Ascending aorta (tissue), 2 donors: ENCODE data around the gene LILRB4. TPM values are rescaled to one million over a fixed set of nuclear protein-coding genes. Genes with fewer than 3 reads are reported as not detected.
"Not testable (repeated sequence)": the region's sequence is repeated elsewhere in the genome, so short reads cannot be mapped to it uniquely, and the experiment has no call there.

ENCODE experiments used
- DNase-seq, 2 donors: peaks; one replicate each; pipeline ENCODE4 v3.0.0-alpha.2; 2019; ENCODE audit warnings: low spot score in 2 of 2
- H3K27ac ChIP-seq, 2 donors: fragments of 200-600 bp; sonication (generic); one replicate each; pipeline ENCODE4 v1.5.1; 2016 to 2017; ENCODE audit warnings: mild to moderate bottlenecking in 1 of 2
- H3K27me3 ChIP-seq: fragments of 200-600 bp; sonication (generic); one replicate; pipeline ENCODE4 v1.5.1; 2017
- H3K36me3 ChIP-seq, 2 donors: fragments of 200-600 bp; sonication (generic); one replicate each; pipeline ENCODE4 v1.5.1; 2016
- H3K4me1 ChIP-seq, 2 donors: fragments of 200-600 bp; sonication (generic); one replicate each; pipeline ENCODE4 v1.5.1; 2016 to 2017; ENCODE audit warnings: mild to moderate bottlenecking in 1 of 2
- H3K4me3 ChIP-seq, 2 donors: fragments of 200-600 bp; sonication (generic); one replicate each; pipeline ENCODE4 v1.5.1; 2016 to 2017; ENCODE audit warnings: mild to moderate bottlenecking in 1 of 2
- H3K9me3 ChIP-seq, 2 donors: fragments of 200-600 bp; sonication (generic); one replicate each; pipeline ENCODE4 v1.5.1; 2016
- CTCF ChIP-seq, 3 experiments: fragments of 200-600 bp in 2 of 3; fragments of 450-650 bp in 1 of 3; sonication (generic) in 2 of 3; IDR thresholded peaks; one replicate each; pipeline ENCODE4 v1.5.1; 2016 to 2019; ENCODE audit warnings: antibody characterized with exemption in 3 of 3, mild to moderate bottlenecking in 1 of 3, moderate library complexity in 1 of 3
- intact Hi-C: fragments of 100-400 bp; cut with DNase I; formaldehyde crosslinking; loops from one replicate; pipeline ENCODE4 v1.15.1; 2023
- total RNA-seq: library from RNA; depleted of rRNA; stranded (reverse); fragments of >200 nt; gene quantifications from one replicate; pipeline ENCODE4 v1.1.0, GENCODE V29; 2016

Gene LILRB4
- total RNA-seq, 1 donor from 2014 or later, result 0.64 TPM

DNA sequence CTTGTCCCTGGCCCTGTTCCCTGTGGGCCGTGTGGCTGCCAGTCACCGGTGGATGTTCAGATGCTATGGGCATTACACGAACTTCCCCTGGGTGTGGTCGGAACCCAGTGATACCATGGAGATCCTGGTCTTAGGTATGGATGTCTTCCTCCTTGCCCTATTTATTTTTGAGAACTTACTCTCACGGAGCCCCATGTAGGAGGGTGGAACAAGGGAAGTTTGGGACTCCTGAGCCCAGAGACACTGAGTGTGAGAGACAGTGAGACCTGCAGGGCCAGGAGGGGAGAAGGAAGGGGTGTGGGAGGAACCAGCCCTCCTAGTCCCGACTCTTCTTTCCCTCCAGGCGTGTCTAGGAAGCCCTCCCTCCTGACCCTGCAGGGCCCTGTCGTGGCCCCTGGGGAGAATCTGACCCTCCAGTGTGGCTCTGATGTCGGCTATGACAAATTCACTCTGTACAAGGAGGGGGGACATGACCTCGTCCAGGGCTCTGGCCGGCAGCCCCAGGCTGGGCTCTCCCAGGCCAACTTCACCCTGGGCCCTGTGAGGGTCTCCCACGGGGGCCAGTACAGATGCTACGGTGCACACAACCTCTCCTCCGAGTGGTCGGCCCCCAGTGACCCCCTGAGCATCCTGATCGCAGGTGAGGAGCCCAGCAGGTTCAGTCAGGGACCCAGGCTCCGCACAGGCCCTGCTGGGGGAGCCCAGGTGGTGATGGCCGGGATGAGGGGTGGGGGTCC is 46.6 kb downstream of the LILRB4 start:
- no peak overlapping the region for H3K27ac ChIP-seq
- no peaks in the 10 kb centered on the region for H3K27me3 ChIP-seq
- TF ChIP-seq CTCF (IDR thresholded peaks at IDR 0.05), result no peak
- no peak overlapping the region for H3K4me3 ChIP-seq
- no peaks in the 10 kb centered on the region for H3K36me3 ChIP-seq
- no peak for DNase-seq
- H3K4me1 ChIP-seq, result no peaks in the 10 kb centered on the region
- intact Hi-C loops, result no loop called here
- no peaks in the 10 kb centered on the region for H3K9me3 ChIP-seq

DNA sequence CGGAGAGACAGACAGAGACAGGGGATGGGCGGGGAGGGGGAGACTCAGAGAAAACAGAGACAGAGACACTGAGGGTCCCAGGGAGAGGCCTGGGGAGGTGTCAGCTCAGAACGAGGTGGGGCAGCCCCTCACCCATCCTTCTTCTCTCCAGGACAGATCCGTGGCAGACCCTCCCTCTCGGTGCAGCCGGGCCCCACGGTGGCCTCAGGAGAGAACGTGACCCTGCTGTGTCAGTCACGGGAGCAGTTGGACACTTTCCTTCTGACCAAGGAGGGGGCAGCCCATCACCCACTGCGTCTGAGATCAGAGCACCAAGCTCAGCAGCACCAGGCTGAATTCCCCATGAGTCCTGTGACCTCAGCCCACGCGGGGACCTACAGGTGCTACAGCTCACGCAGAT is 47.2 kb downstream of the LILRB4 start:
- H3K4me3 ChIP-seq, DNase-seq, H3K27ac ChIP-seq, H3K4me1 ChIP-seq, H3K36me3 ChIP-seq, intact Hi-C loops, H3K27me3 ChIP-seq, H3K9me3 ChIP-seq: not testable (repeated sequence)

Other genes starting within 250 kb of the LILRB4 start
- 58.4 TPM for gene TTYH1, start 247.5 kb upstream of the LILRB4 start, total RNA-seq
- 402 TPM for gene LENG8, start 213.8 kb upstream of the LILRB4 start, total RNA-seq
- 10.1 TPM for gene LENG9, start 199.2 kb upstream of the LILRB4 start, total RNA-seq
- 153 TPM for gene CDC42EP5, start 189.7 kb upstream of the LILRB4 start, total RNA-seq
- not detected for gene LAIR2, start 160.2 kb upstream of the LILRB4 start, total RNA-seq
- not detected for gene LILRA2, start 89.2 kb upstream of the LILRB4 start, total RNA-seq
- not detected for gene LILRA1, start 69.4 kb upstream of the LILRB4 start, total RNA-seq
- 2.7 TPM for gene LILRB1, start 32.5 kb upstream of the LILRB4 start, total RNA-seq
- gene KIR3DL3, start 61.5 kb downstream of the LILRB4 start, total RNA-seq, result not detected
- gene KIR2DL3, start 75.5 kb downstream of the LILRB4 start, total RNA-seq, result not detected
- not detected for gene KIR2DL1, start 106.8 kb downstream of the LILRB4 start, total RNA-seq
- gene KIR2DL4, start 140.6 kb downstream of the LILRB4 start, total RNA-seq, result not detected
- not detected for gene KIR3DL1, start 153.5 kb downstream of the LILRB4 start, total RNA-seq
- gene KIR2DS4, start 169.7 kb downstream of the LILRB4 start, total RNA-seq, result not detected
- not detected for gene KIR3DL2, start 187.5 kb downstream of the LILRB4 start, total RNA-seq
- gene FCAR, start 211.2 kb downstream of the LILRB4 start, total RNA-seq, result not detected
- not detected for gene NCR1, start 243.2 kb downstream of the LILRB4 start, total RNA-seq